GM12878 (cell line): ENCODE measurements around the gene PRKCI. TPM values are rescaled to one million over a fixed set of nuclear protein-coding genes. Genes with fewer than 3 reads are reported as not detected.

Experiments
- ATAC-seq: fragments of 200-7000 bp; cut with Tn5 transposase; 3 replicates; pipeline ENCODE4 v1.9.1; 2020; ENCODE audit warnings: mild to moderate bottlenecking, moderate library complexity
- BruUV-seq: library from RNA; stranded (reverse); fragments of 400-500 nt; replicated peaks from 2 replicates; lab custom pipeline; 2021; lab: Mats Ljungman, UMichigan
- CTCF ChIA-PET: fragments of 300-600 bp; sonication (Branson Sonifier 250); formaldehyde crosslinking; extraction: SDS; loops from one replicate; lab custom pipeline; 2021; ENCODE audit warnings: inconsistent platforms; lab: Yijun Ruan, JAX
- POLR2A ChIA-PET: fragments of 350-600 bp; formaldehyde crosslinking; extraction: SDS; loops from one replicate; lab custom pipeline; 2021; ENCODE audit warnings: inconsistent platforms; lab: Charles Lee
- RAD21 ChIA-PET: fragments of 300-600 bp; sonication (Branson Sonifier 250); formaldehyde crosslinking; loops from one replicate; lab custom pipeline; 2023; ENCODE audit warnings: antibody characterized with exemption; ENCODE audit not compliant: unreplicated experiment; lab: Charles Lee
- SMC1A ChIA-PET: fragments of 300-600 bp; sonication (Branson Sonifier 250); formaldehyde crosslinking; loops from one replicate; lab custom pipeline; 2023; ENCODE audit not compliant: unreplicated experiment, uncharacterized antibody; lab: Charles Lee
- DNase-seq: peaks from one replicate; pipeline ENCODE4 v3.0.0-alpha.2; 2011; ENCODE audit warnings: low read depth, low spot score
- FAIRE-seq: peaks from 3 replicates; lab custom pipeline; 2011; peaks lifted over from hg19 to GRCh38; lab: Jason Lieb, UNC
- H2AFZ ChIP-seq: 2 replicates; pipeline ENCODE4 v1.6.0; 2011; ENCODE audit warnings: low read depth, low read length, control low read depth; ENCODE audit not compliant: control insufficient read depth
- H3K27ac ChIP-seq: 2 replicates; pipeline ENCODE4 v1.5.1; 2011; ENCODE audit warnings: control low read depth; ENCODE audit not compliant: control insufficient read depth, insufficient read depth
- H3K27me3 ChIP-seq, 2 experiments: replicated peaks in 1 of 2; 2 replicates each; pipeline versions ENCODE4 v1.6.0 to v1.6.1; 2011; ENCODE audit warnings: low read length in 1 of 2; ENCODE audit not compliant: control insufficient read depth in 2 of 2, insufficient read depth in 2 of 2
- H3K36me3 ChIP-seq, 2 experiments: 2 replicates each; pipeline ENCODE4 v1.5.1; 2011; ENCODE audit warnings: low read length in 1 of 2; ENCODE audit not compliant: control insufficient read depth in 2 of 2, insufficient read depth in 2 of 2
- H3K4me1 ChIP-seq: 2 replicates; pipeline ENCODE4 v1.6.1; 2011; ENCODE audit warnings: mild to moderate bottlenecking, low read length, moderate library complexity, mixed read lengths; ENCODE audit not compliant: control insufficient read depth, insufficient read depth
- H3K4me2 ChIP-seq: 2 replicates; pipeline ENCODE4 v1.6.0; 2011; ENCODE audit warnings: control low read depth; ENCODE audit not compliant: control insufficient read depth, insufficient read depth
- H3K4me3 ChIP-seq: fragments of 200-600 bp; sonication (generic); 2 replicates; pipeline ENCODE4 v1.5.1; 2016
- H3K79me2 ChIP-seq: 2 replicates; pipeline ENCODE4 v1.6.0; 2011; ENCODE audit warnings: low read length; ENCODE audit not compliant: control insufficient read depth, insufficient read depth
- H3K9ac ChIP-seq: 2 replicates; pipeline ENCODE4 v1.8.0; 2011; ENCODE audit warnings: low read length, control low read depth, mixed read lengths; ENCODE audit not compliant: control insufficient read depth, insufficient read depth
- H3K9me3 ChIP-seq: replicated peaks from 3 replicates; pipeline ENCODE4 v1.5.1; 2011; ENCODE audit warnings: mild to moderate bottlenecking, low read length; ENCODE audit not compliant: control insufficient read depth, insufficient read depth
- H4K20me1 ChIP-seq: 2 replicates; pipeline ENCODE4 v1.6.0; 2011; ENCODE audit not compliant: control insufficient read depth, insufficient read depth
- EZH2 ChIP-seq: IDR thresholded peaks from 2 replicates; pipeline ENCODE4 v1.6.1; 2012; ENCODE audit warnings: low read depth, mild to moderate bottlenecking, control low read depth, inconsistent platforms, low read length, borderline replicate concordance; ENCODE audit not compliant: control insufficient read depth
- FOS ChIP-seq: IDR thresholded peaks from 3 replicates; pipeline ENCODE4 v1.6.1; 2011; ENCODE audit warnings: borderline replicate concordance; ENCODE audit not compliant: insufficient read length; ENCODE audit errors: extremely low read depth
- GABPA ChIP-seq: IDR thresholded peaks from 2 replicates; pipeline ENCODE4 v1.6.1; 2014; ENCODE audit warnings: antibody characterized with exemption, low read depth, mild to moderate bottlenecking, inconsistent platforms
- HDAC2 ChIP-seq: fragments of 200-600 bp; sonication (generic); IDR thresholded peaks from 2 replicates; pipeline ENCODE4 v1.6.1; 2017
- IRF4 ChIP-seq: IDR thresholded peaks from 2 replicates; pipeline ENCODE4 v1.6.1; 2011; ENCODE audit warnings: low read depth, low read length
- JUND ChIP-seq: IDR thresholded peaks from 2 replicates; pipeline ENCODE4 v1.6.1; 2012; ENCODE audit warnings: low read depth, mild to moderate bottlenecking, low read length, improper control_type of control experiment, moderate library complexity
- KDM1A ChIP-seq: fragments of 200-600 bp; sonication (generic); IDR thresholded peaks from 2 replicates; pipeline ENCODE4 v1.6.1; 2016; ENCODE audit warnings: borderline replicate concordance
- NBN ChIP-seq: fragments of 450-650 bp; IDR thresholded peaks from 2 replicates; pipeline ENCODE4 v1.6.1; 2016
- NFXL1 ChIP-seq: fragments of 450-650 bp; IDR thresholded peaks from 2 replicates; pipeline ENCODE4 v1.6.1; 2017; ENCODE audit warnings: antibody characterized with exemption, mild to moderate bottlenecking, borderline replicate concordance
- PAX8 ChIP-seq: fragments of 450-650 bp; IDR thresholded peaks from 2 replicates; pipeline ENCODE4 v1.6.1; 2017; ENCODE audit warnings: mild to moderate bottlenecking, moderate library complexity
- PML ChIP-seq: IDR thresholded peaks from 2 replicates; pipeline ENCODE4 v1.6.1; 2012; ENCODE audit warnings: low read length, inconsistent platforms
- SIX5 ChIP-seq: IDR thresholded peaks from 2 replicates; pipeline ENCODE4 v1.6.1; 2011; ENCODE audit warnings: mild to moderate bottlenecking, low read depth, low read length, moderate library complexity; ENCODE audit not compliant: severe bottlenecking
- SMAD5 ChIP-seq: IDR thresholded peaks from 2 replicates; pipeline ENCODE4 v1.6.1; 2016; ENCODE audit warnings: antibody characterized with exemption, low read depth
- SRF ChIP-seq, 2 experiments: IDR thresholded peaks; 2 replicates each; pipeline ENCODE4 v1.6.1; 2011; ENCODE audit warnings: low read depth in 2 of 2, low read length in 2 of 2, mild to moderate bottlenecking in 1 of 2, moderate library complexity in 1 of 2
- USF2 ChIP-seq: IDR thresholded peaks from 2 replicates; pipeline ENCODE4 v1.6.1; 2011; ENCODE audit warnings: low read depth, low read length, improper control_type of control experiment, borderline replicate concordance
- WRNIP1 ChIP-seq: IDR thresholded peaks from 2 replicates; pipeline ENCODE4 v1.6.1; 2011; ENCODE audit warnings: low read depth, low read length, improper control_type of control experiment, borderline replicate concordance
- ZNF622 ChIP-seq: fragments of 450-650 bp; IDR thresholded peaks from 2 replicates; pipeline ENCODE4 v1.6.1; 2017; ENCODE audit warnings: mild to moderate bottlenecking, inconsistent platforms
- WGBS: methylation state at CpG from one replicate; pipeline ENCODE4 v1.1.6; 2016; ENCODE audit warnings: low lambda C conversion rate; ENCODE audit not compliant: insufficient replicate concordance, insufficient coverage; ENCODE audit errors: missing lambda C conversion rate; 5-methylcytosine and 5-hydroxymethylcytosine counted together
- in situ Hi-C: fragments of 300-500 bp; cut with MboI; formaldehyde crosslinking; loops from 9 replicates; pipeline ENCODE4 v1.14.3; 2018; ENCODE audit warnings: mixed read lengths
- intact Hi-C: fragments of 100-400 bp; cut with micrococcal nuclease; formaldehyde crosslinking; loops from one replicate; pipeline ENCODE4 v1.14.2; 2022; ENCODE audit not compliant: unreplicated experiment
- polyA plus RNA-seq, 11 experiments: library from polyadenylated mRNA; depleted of rRNA in 4 of 11; unstranded in 6 of 11; stranded (reverse) in 5 of 11; fragments of >200 nt; fragmentation: Nextera tagmentation in 4 of 11; fragmentation: Illumina TruSeq in 1 of 11; extraction: Ambion mirVana in 4 of 11; extraction: Trizol in 1 of 11; gene quantifications; 1 replicate in 1 of 11; 2 replicates in 10 of 11; pipeline versions ENCODE4 v1.2.1 to v1.2.3, GENCODE V29; 2011 to 2016; ENCODE audit warnings: inconsistent platforms in 2 of 11, missing spikeins in 2 of 11, low read depth in 1 of 11
- total RNA-seq, 4 experiments: library from RNA; depleted of rRNA in 3 of 4; stranded (reverse); fragments of >200 nt in 3 of 4; fragmentation: Illumina TruSeq in 1 of 4; extraction: Trizol in 1 of 4; gene quantifications; 2 replicates each; pipeline versions ENCODE4 v1.2.1 to v1.2.3, GENCODE V29; 2013 to 2021
- TF ChIP-seq, protein P1 (sequence below): fragments of 450-650 bp; IDR thresholded peaks from 2 replicates; pipeline ENCODE4 v1.6.1; 2018; ENCODE audit warnings: borderline replicate concordance, mild to moderate bottlenecking; ENCODE audit not compliant: partially characterized antibody
- TF ChIP-seq, protein P2 (sequence below), 3 experiments: IDR thresholded peaks in 2 of 3; conservative IDR thresholded peaks in 1 of 3; 2 replicates each; pipeline ENCODE4 v1.5.1; 2011; ENCODE audit warnings: low read depth in 3 of 3, low read length in 3 of 3, mild to moderate bottlenecking in 3 of 3, control low read depth in 2 of 3, moderate library complexity in 2 of 3, inconsistent platforms in 1 of 3, mixed read lengths in 1 of 3; ENCODE audit not compliant: control insufficient read depth in 2 of 3, insufficient read depth in 1 of 3; ENCODE audit errors: extremely low read depth in 1 of 3

Gene PRKCI
- total and polyA plus RNA-seq, 10 of the 15 experiments (the other 5 are each of a cell fraction or from before 2014, with no cell fraction given), result 3.5 to 15.4 (median 11.8) TPM

- TF ChIP-seq NBN, result no peak
- TF ChIP-seq, all 136 proteins: peak for 0
Measured at GRCh38 chr3:170274641-170275040, 52.4 kb downstream of the PRKCI start (continued).

DNA sequence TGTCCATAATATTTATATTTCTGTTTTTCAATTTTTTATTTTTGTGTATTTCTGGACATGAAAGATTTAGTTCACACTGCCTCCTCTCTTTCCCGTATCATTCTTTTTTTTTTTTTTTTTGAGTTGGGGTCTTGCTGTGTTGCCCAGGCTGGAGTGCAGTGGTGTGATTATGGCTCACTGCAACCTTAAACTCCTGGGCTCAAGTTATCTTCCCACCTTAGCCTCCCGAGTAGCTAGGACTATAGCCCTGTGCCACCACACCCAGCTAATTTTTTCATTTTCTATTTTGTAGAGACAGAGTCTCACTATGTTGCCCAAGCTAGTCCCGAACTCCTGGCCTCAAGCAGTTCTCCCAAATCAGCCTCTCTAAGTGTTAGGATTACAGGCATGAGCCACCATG is 53.6 kb downstream of the PRKCI start:
- intact Hi-C loops, result no loop called here
- ChIA-PET POLR2A (interaction anchor here (0.7 kb wide), 1 partner anchor 97 kb away, joined by 5 read pairs; no protein-coding TSS in a partner anchor), CTCF (interaction anchor here (0.7 to 1.4 kb wide), 4 partner anchors 9 to 562 kb away, joined by 3 to 4 read pairs (median 4); no protein-coding TSS in a partner anchor), RAD21 (interaction anchor here (1.0 kb wide), 1 partner anchor 135 kb away, joined by 3 read pairs; no protein-coding TSS in a partner anchor), SMC1A (interaction anchor here (0.9 to 1.3 kb wide), 4 partner anchors 8 to 34 kb away, joined by 3 to 6 read pairs (median 4); no protein-coding TSS in a partner anchor)
- Histone ChIP-seq H3K36me3 (no peaks in the 10 kb centered on the region; a peak in 1 of 4 replicates), H3K79me2 (no peaks in the 10 kb centered on the region), H3K9ac (no peak overlapping the region), H3K4me2 (no peak overlapping the region), H3K27me3 (no peaks in the 10 kb centered on the region), H3K4me1 (no peaks in the 10 kb centered on the region), H3K27ac (no peak overlapping the region), H2AFZ (no peak overlapping the region), H3K4me3 (no peak overlapping the region), H4K20me1 (no peaks in the 10 kb centered on the region), H3K9me3 (no peaks in the 10 kb centered on the region)
- in situ Hi-C loops, result no loop called here
- FAIRE-seq, result no peak
- no peak for ATAC-seq
- DNase-seq, result no peak
- BruUV-seq, result no TSS peak
- TF ChIP-seq SIX5 (no peak), SMAD5 (no peak), PML (no peak), EZH2 (no peak), KDM1A (no peak), NFXL1 (no peak), HDAC2 (no peak), IRF4 (no peak), PAX8 (no peak), GABPA (no peak), SRF (IDR thresholded peaks at IDR 0.05; ENCODE audit: low read depth in 2 of 2, low read length in 2 of 2) (no peak), FOS (no peak), JUND (no peak), USF2 (no peak), WRNIP1 (no peak), ZNF622 (no peak)
- TF ChIP-seq, protein P1, sequence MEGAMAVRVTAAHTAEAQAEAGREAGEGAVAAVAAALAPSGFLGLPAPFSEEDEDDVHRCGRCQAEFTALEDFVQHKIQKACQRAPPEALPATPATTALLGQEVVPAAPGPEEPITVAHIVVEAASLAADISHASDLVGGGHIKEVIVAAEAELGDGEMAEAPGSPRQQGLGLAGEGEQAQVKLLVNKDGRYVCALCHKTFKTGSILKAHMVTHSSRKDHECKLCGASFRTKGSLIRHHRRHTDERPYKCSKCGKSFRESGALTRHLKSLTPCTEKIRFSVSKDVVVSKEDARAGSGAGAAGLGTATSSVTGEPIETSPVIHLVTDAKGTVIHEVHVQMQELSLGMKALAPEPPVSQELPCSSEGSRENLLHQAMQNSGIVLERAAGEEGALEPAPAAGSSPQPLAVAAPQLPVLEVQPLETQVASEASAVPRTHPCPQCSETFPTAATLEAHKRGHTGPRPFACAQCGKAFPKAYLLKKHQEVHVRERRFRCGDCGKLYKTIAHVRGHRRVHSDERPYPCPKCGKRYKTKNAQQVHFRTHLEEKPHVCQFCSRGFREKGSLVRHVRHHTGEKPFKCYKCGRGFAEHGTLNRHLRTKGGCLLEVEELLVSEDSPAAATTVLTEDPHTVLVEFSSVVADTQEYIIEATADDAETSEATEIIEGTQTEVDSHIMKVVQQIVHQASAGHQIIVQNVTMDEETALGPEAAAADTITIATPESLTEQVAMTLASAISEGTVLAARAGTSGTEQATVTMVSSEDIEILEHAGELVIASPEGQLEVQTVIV, result no peak
- TF ChIP-seq, protein P2, sequence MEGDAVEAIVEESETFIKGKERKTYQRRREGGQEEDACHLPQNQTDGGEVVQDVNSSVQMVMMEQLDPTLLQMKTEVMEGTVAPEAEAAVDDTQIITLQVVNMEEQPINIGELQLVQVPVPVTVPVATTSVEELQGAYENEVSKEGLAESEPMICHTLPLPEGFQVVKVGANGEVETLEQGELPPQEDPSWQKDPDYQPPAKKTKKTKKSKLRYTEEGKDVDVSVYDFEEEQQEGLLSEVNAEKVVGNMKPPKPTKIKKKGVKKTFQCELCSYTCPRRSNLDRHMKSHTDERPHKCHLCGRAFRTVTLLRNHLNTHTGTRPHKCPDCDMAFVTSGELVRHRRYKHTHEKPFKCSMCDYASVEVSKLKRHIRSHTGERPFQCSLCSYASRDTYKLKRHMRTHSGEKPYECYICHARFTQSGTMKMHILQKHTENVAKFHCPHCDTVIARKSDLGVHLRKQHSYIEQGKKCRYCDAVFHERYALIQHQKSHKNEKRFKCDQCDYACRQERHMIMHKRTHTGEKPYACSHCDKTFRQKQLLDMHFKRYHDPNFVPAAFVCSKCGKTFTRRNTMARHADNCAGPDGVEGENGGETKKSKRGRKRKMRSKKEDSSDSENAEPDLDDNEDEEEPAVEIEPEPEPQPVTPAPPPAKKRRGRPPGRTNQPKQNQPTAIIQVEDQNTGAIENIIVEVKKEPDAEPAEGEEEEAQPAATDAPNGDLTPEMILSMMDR (IDR thresholded peaks at IDR 0.05 in 2 of 3, conservative IDR thresholded peaks at IDR 0.05 in 1 of 3; ENCODE audit: control insufficient read depth in 2 of 3, extremely low read depth in 1 of 3, insufficient read depth in 1 of 3, low read depth in 3 of 3, low read length in 3 of 3), result no peak
- WGBS, result 94% methylated on average over 3 of the region's 3 CpGs
